ENCODE data around the gene KHDRBS1. TPM values are rescaled to one million over a fixed set of nuclear protein-coding genes. Genes with fewer than 3 reads are reported as not detected.
A peak's percentile ranks its signal among the peaks of the same experiment; 100 is the strongest.
"Not testable (repeated sequence)": the region's sequence is repeated elsewhere in the genome, so short reads cannot be mapped to it uniquely, and the experiment has no call there.

KHDRBS1 gene
- total RNA-seq, 2 donors from 2014 or later, result 36.6 to 37.1 TPM

GRCh38 chr1:32014948-32015273, 1.2 kb downstream of the KHDRBS1 start:
- Histone ChIP-seq H3K4me1 (peaks cover 39% of the 10 kb centered on the region), H3K27ac (peak overlapping the region; percentile 93 to 98 (median 96)), H3K9me3 (no peaks in the 10 kb centered on the region), H3K27me3 (no peaks in the 10 kb centered on the region), H3K36me3 (replicated peaks in 1 of 2; ENCODE audit: insufficient read depth in 1 of 2, low read depth in 2 of 2) (no peaks in the 10 kb centered on the region), H3K4me3 (peak overlapping the region; percentile 62 to 75)
- intact Hi-C loops (cut with DNase I), result no loop called here
- DNase-seq, result no peak
- no peak for ATAC-seq
- TF ChIP-seq POLR2A (IDR thresholded peaks at IDR 0.05) (no peak), CTCF (IDR thresholded peaks at IDR 0.05) (no peak)
- WGBS, 2 donors, result 1% methylated on average over 11 of the region's 11 CpGs

GRCh38 chr1:32020339-32020738, 6.7 kb downstream of the KHDRBS1 start:
- 33 to 69% methylated on average over 6 of the region's 6 CpGs for WGBS, 2 donors
- no peak overlapping the region for H3K4me3 ChIP-seq
- no peaks in the 10 kb centered on the region for H3K36me3 ChIP-seq (replicated peaks in 1 of 2; ENCODE audit: insufficient read depth in 1 of 2, low read depth in 2 of 2)
- TF ChIP-seq CTCF (IDR thresholded peaks at IDR 0.05) (no peak), POLR2A (IDR thresholded peaks at IDR 0.05) (no peak)
- H3K4me1 ChIP-seq, result peaks cover 72% of the 10 kb centered on the region
- no peaks in the 10 kb centered on the region for H3K9me3 ChIP-seq
- DNase-seq, result no peak
- ATAC-seq, result peak; percentile 47
- intact Hi-C loops (cut with DNase I), result no loop called here
- H3K27ac ChIP-seq, result peak overlapping the region in 3 of 4 donors; percentile 15 to 49 (median 36)
- H3K27me3 ChIP-seq, result no peaks in the 10 kb centered on the region

- intact Hi-C loops (cut with DNase I); H3K27me3 ChIP-seq; H3K4me3 ChIP-seq; H3K36me3 ChIP-seq (replicated peaks in 1 of 2; ENCODE audit: insufficient read depth in 1 of 2, low read depth in 2 of 2); ATAC-seq; H3K27ac ChIP-seq; DNase-seq; H3K9me3 ChIP-seq: not testable (repeated sequence)
- peaks cover 60% of the 10 kb centered on the region for H3K4me1 ChIP-seq
- WGBS, 2 donors, result 82 to 84% methylated on average over 8 of the region's 8 CpGs
Measured at GRCh38 chr1:32021574-32022018, 7.9 kb downstream of the KHDRBS1 start.

- Histone ChIP-seq H3K27me3 (no peaks in the 10 kb centered on the region), H3K4me1 (peaks cover 48% of the 10 kb centered on the region), H3K9me3 (no peaks in the 10 kb centered on the region), H3K36me3 (replicated peaks in 1 of 2; ENCODE audit: insufficient read depth in 1 of 2, low read depth in 2 of 2) (no peaks in the 10 kb centered on the region), H3K4me3 (no peak overlapping the region), H3K27ac (peak overlapping the region in 2 of 4 donors; percentile 9 to 44)
- DNase-seq (no peak), ATAC-seq (no peak)
- TF ChIP-seq CTCF (IDR thresholded peaks at IDR 0.05), result no peak
- TF ChIP-seq POLR2A (IDR thresholded peaks at IDR 0.05), result no peak
- WGBS, 2 donors, result 28 to 40% methylated on average over 3 of the region's 3 CpGs
- intact Hi-C loops (cut with DNase I), result no loop called here
Measured at GRCh38 chr1:32023351-32023750, 9.7 kb downstream of the KHDRBS1 start.

GRCh38 chr1:32025515-32025914, 11.8 kb downstream of the KHDRBS1 start:
- Histone ChIP-seq H3K36me3 (replicated peaks in 1 of 2; ENCODE audit: insufficient read depth in 1 of 2, low read depth in 2 of 2) (no peaks in the 10 kb centered on the region), H3K27ac (no peak overlapping the region), H3K4me1 (peaks cover 28% of the 10 kb centered on the region), H3K27me3 (no peaks in the 10 kb centered on the region), H3K4me3 (no peak overlapping the region), H3K9me3 (no peaks in the 10 kb centered on the region)
- WGBS, 2 donors, result 87 to 92% methylated on average over 6 of the region's 6 CpGs
- TF ChIP-seq POLR2A (IDR thresholded peaks at IDR 0.05) (no peak), CTCF (IDR thresholded peaks at IDR 0.05) (no peak)
- intact Hi-C loops (cut with DNase I), result no loop called here
- ATAC-seq (no peak), DNase-seq (no peak)

All from body of pancreas (tissue), 4 donors.